Stomach (tissue), 4 donors: ENCODE data around the gene ZNF57.

Source experiments
- EP300 ChIP-seq: sonication (generic); formaldehyde crosslinking; IDR thresholded peaks from one replicate; pipeline ENCODE4 v1.6.1; 2017; ENCODE audit warnings: antibody characterized with exemption
- POLR2A ChIP-seq, 4 donors: fragments of 450-650 bp; IDR thresholded peaks; one replicate each; pipeline ENCODE4 v1.6.1; 2016; ENCODE audit warnings: antibody characterized with exemption in 4 of 4, control low read depth in 2 of 4, mild to moderate bottlenecking in 1 of 4, moderate library complexity in 1 of 4
- POLR2AphosphoS5 ChIP-seq, 3 donors: sonication (generic); formaldehyde crosslinking; IDR thresholded peaks; one replicate each; pipeline ENCODE4 v1.6.1; 2016; ENCODE audit warnings: antibody characterized with exemption in 3 of 3
- TF ChIP-seq, protein P1 (sequence below), 7 experiments: fragments of 450-650 bp in 4 of 7; fragments of 200-600 bp in 3 of 7; sonication (generic) in 3 of 7; IDR thresholded peaks; one replicate each; pipeline ENCODE4 v1.5.1; 2016 to 2019; ENCODE audit warnings: antibody characterized with exemption in 7 of 7, control low read depth in 2 of 7, mild to moderate bottlenecking in 1 of 7

GRCh38 chr19:2853015-2853606, 47.6 kb upstream of the ZNF57 start:
- TF ChIP-seq POLR2A (IDR thresholded peaks at IDR 0.05) (no peak), POLR2AphosphoS5 (IDR thresholded peaks at IDR 0.05) (no peak), EP300 (no peak)
- TF ChIP-seq, protein P1, sequence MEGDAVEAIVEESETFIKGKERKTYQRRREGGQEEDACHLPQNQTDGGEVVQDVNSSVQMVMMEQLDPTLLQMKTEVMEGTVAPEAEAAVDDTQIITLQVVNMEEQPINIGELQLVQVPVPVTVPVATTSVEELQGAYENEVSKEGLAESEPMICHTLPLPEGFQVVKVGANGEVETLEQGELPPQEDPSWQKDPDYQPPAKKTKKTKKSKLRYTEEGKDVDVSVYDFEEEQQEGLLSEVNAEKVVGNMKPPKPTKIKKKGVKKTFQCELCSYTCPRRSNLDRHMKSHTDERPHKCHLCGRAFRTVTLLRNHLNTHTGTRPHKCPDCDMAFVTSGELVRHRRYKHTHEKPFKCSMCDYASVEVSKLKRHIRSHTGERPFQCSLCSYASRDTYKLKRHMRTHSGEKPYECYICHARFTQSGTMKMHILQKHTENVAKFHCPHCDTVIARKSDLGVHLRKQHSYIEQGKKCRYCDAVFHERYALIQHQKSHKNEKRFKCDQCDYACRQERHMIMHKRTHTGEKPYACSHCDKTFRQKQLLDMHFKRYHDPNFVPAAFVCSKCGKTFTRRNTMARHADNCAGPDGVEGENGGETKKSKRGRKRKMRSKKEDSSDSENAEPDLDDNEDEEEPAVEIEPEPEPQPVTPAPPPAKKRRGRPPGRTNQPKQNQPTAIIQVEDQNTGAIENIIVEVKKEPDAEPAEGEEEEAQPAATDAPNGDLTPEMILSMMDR (IDR thresholded peaks at IDR 0.05): no peak
